H9 (cell line): ENCODE measurements around the gene RNASE8. TPM values are rescaled to one million over a fixed set of nuclear protein-coding genes. Genes with fewer than 3 reads are reported as not detected.
A peak's percentile ranks its signal among the peaks of the same experiment; 100 is the strongest.

ENCODE experiments used
- DNase-seq: peaks from one replicate; pipeline ENCODE4 v3.0.0-alpha.2; 2017
- H2AFZ ChIP-seq: one replicate; pipeline ENCODE4 v1.6.1; 2013; ENCODE audit warnings: mild to moderate bottlenecking, low read length, control low read depth, moderate library complexity
- H2AK5ac ChIP-seq: 2 replicates; pipeline ENCODE4 v1.6.1; 2013; ENCODE audit warnings: low read length, control low read depth, mixed read lengths; ENCODE audit not compliant: insufficient read length
- H2BK120ac ChIP-seq: one replicate; pipeline ENCODE4 v1.6.1; 2013; ENCODE audit warnings: low read depth, mild to moderate bottlenecking, low read length, control low read depth, inconsistent platforms; ENCODE audit not compliant: poor library complexity, severe bottlenecking
- H2BK12ac ChIP-seq: 2 replicates; pipeline ENCODE4 v1.6.1; 2013; ENCODE audit warnings: low read length, control low read depth, mixed read lengths, low read depth; ENCODE audit not compliant: insufficient read length
- H2BK15ac ChIP-seq: 2 replicates; pipeline ENCODE4 v1.6.1; 2013; ENCODE audit warnings: low read depth, low read length, control low read depth
- H2BK20ac ChIP-seq: one replicate; pipeline ENCODE4 v1.6.1; 2013; ENCODE audit warnings: low read depth, mild to moderate bottlenecking, low read length, control low read depth, inconsistent platforms; ENCODE audit not compliant: poor library complexity, severe bottlenecking
- H2BK5ac ChIP-seq: 2 replicates; pipeline ENCODE4 v1.6.1; 2013; ENCODE audit warnings: low read length, control low read depth, mixed read lengths; ENCODE audit not compliant: insufficient read length
- H3K14ac ChIP-seq: 2 replicates; pipeline ENCODE4 v1.6.1; 2013; ENCODE audit warnings: low read length, control low read depth; ENCODE audit not compliant: insufficient read depth
- H3K18ac ChIP-seq: 2 replicates; pipeline ENCODE4 v1.6.1; 2013; ENCODE audit warnings: low read depth, mild to moderate bottlenecking, mixed read lengths, low read length, control low read depth; ENCODE audit not compliant: insufficient read length
- H3K23ac ChIP-seq: 2 replicates; pipeline ENCODE4 v1.6.1; 2013; ENCODE audit warnings: low read length, control low read depth, mixed read lengths, low read depth; ENCODE audit not compliant: insufficient read length
- H3K23me2 ChIP-seq: 2 replicates; pipeline ENCODE4 v1.6.1; 2013; ENCODE audit warnings: low read depth, mild to moderate bottlenecking, mixed read lengths, low read length, control low read depth; ENCODE audit not compliant: insufficient read length, poor library complexity, severe bottlenecking
- H3K27ac ChIP-seq: 2 replicates; pipeline ENCODE4 v1.5.1; 2013; ENCODE audit warnings: low read length, control low read depth, mixed read lengths, low read depth; ENCODE audit not compliant: insufficient read length
- H3K27me3 ChIP-seq: 2 replicates; pipeline ENCODE4 v1.6.1; 2013; ENCODE audit warnings: low read length, control low read depth, inconsistent platforms; ENCODE audit not compliant: insufficient read depth
- H3K4ac ChIP-seq: 2 replicates; pipeline ENCODE4 v1.6.1; 2013; ENCODE audit warnings: low read depth, mild to moderate bottlenecking, control low read depth, inconsistent platforms, low read length, moderate library complexity
- H3K4me1 ChIP-seq: 2 replicates; pipeline ENCODE4 v1.6.1; 2013; ENCODE audit warnings: low read length, control low read depth, inconsistent platforms; ENCODE audit not compliant: insufficient read depth
- H3K4me2 ChIP-seq: 2 replicates; pipeline ENCODE4 v1.6.1; 2013; ENCODE audit warnings: low read length, control low read depth, mixed read lengths; ENCODE audit not compliant: insufficient read length, insufficient read depth
- H3K56ac ChIP-seq: 2 replicates; pipeline ENCODE4 v1.6.1; 2013; ENCODE audit warnings: low read depth, mild to moderate bottlenecking, mixed read lengths, low read length, control low read depth; ENCODE audit not compliant: insufficient read length
- H3K79me1 ChIP-seq: 2 replicates; pipeline ENCODE4 v1.6.1; 2013; ENCODE audit warnings: low read depth, mild to moderate bottlenecking, moderate library complexity, low read length, control low read depth, inconsistent platforms; ENCODE audit not compliant: insufficient read depth, poor library complexity, severe bottlenecking
- H3K79me2 ChIP-seq: 2 replicates; pipeline ENCODE4 v1.6.1; 2013; ENCODE audit warnings: low read length, control low read depth, inconsistent platforms; ENCODE audit not compliant: insufficient read depth
- H3K9ac ChIP-seq: 2 replicates; pipeline ENCODE4 v1.6.1; 2013; ENCODE audit warnings: low read length, control low read depth, mixed read lengths; ENCODE audit not compliant: insufficient read length; ENCODE audit errors: extremely low read depth
- H3K9me3 ChIP-seq: one replicate; pipeline ENCODE4 v1.6.1; 2013; ENCODE audit warnings: low read depth, low read length, inconsistent platforms; ENCODE audit not compliant: control insufficient read depth
- H3T11ph ChIP-seq: one replicate; pipeline ENCODE4 v1.6.1; 2013; ENCODE audit warnings: mild to moderate bottlenecking, low read length, control low read depth, inconsistent platforms
- H4K20me1 ChIP-seq: one replicate; pipeline ENCODE4 v1.6.1; 2013; ENCODE audit not compliant: control insufficient read depth, insufficient read length, insufficient read depth
- H4K5ac ChIP-seq: 2 replicates; pipeline ENCODE4 v1.6.1; 2013; ENCODE audit warnings: low read depth, mild to moderate bottlenecking, mixed read lengths, low read length, control low read depth; ENCODE audit not compliant: insufficient read length
- H4K8ac ChIP-seq: replicated peaks from 2 replicates; pipeline ENCODE4 v1.6.1; 2013; ENCODE audit warnings: low read length, control low read depth, mixed read lengths, low read depth; ENCODE audit not compliant: insufficient read length
- H4K91ac ChIP-seq: 2 replicates; pipeline ENCODE4 v1.6.1; 2013; ENCODE audit warnings: low read depth, mild to moderate bottlenecking, moderate library complexity, mixed read lengths, low read length, control low read depth; ENCODE audit not compliant: insufficient read length
- H3K27ac Mint-ChIP-seq, 3 experiments: 2 replicates in 2 of 3; 3 replicates in 1 of 3; pipeline ENCODE4 v1.8.0; 2020 to 2021; ENCODE audit warnings: mixed read lengths in 3 of 3, mild to moderate bottlenecking in 1 of 3, moderate library complexity in 1 of 3
- H3K27me3 Mint-ChIP-seq: 2 replicates; pipeline ENCODE4 v1.8.0; 2021; ENCODE audit warnings: low read depth, mild to moderate bottlenecking, moderate library complexity, mixed read lengths
- H3K36me3 Mint-ChIP-seq, 3 experiments: 2 replicates in 2 of 3; 3 replicates in 1 of 3; pipeline ENCODE4 v1.8.0; 2020 to 2021; ENCODE audit warnings: low read depth in 3 of 3, mixed read lengths in 3 of 3; ENCODE audit not compliant: insufficient read depth in 1 of 3
- H3K4me1 Mint-ChIP-seq, 2 experiments: 2 replicates each; pipeline ENCODE4 v1.8.0; 2020; ENCODE audit warnings: mixed read lengths in 2 of 2
- H3K4me3 Mint-ChIP-seq, 2 experiments: 2 replicates in 1 of 2; 3 replicates in 1 of 2; pipeline ENCODE4 v1.8.0; 2020 to 2021; ENCODE audit warnings: mild to moderate bottlenecking in 2 of 2, mixed read lengths in 2 of 2, moderate library complexity in 1 of 2
- H3K9me3 Mint-ChIP-seq, 2 experiments: 2 replicates in 1 of 2; 3 replicates in 1 of 2; pipeline ENCODE4 v1.8.0; 2020; ENCODE audit warnings: mild to moderate bottlenecking in 2 of 2, mixed read lengths in 2 of 2, moderate library complexity in 1 of 2
- WGBS: extraction: QIAGEN DNeasy Blood & Tissue Kit; methylation state at CpG from one replicate; pipeline ENCODE4 v1.1.7; 2013; ENCODE audit warnings: missing lambda C conversion rate, low lambda C conversion rate, mixed read lengths; ENCODE audit not compliant: insufficient read length; ENCODE audit errors: extremely low coverage; 5-methylcytosine and 5-hydroxymethylcytosine counted together
- total RNA-seq: library from RNA; stranded (reverse); gene quantifications from 2 replicates; pipeline ENCODE4 v1.2.1, GENCODE V29; 2021
- TF ChIP-seq, protein P1 (sequence below): fragments of 200-600 bp; sonication (generic); conservative IDR thresholded peaks from 3 replicates; pipeline ENCODE4 v1.8.0; 2021; ENCODE audit warnings: antibody characterized with exemption, mild to moderate bottlenecking

Gene RNASE8
- total RNA-seq, 1 experiment from 2014 or later, result not detected

DNA sequence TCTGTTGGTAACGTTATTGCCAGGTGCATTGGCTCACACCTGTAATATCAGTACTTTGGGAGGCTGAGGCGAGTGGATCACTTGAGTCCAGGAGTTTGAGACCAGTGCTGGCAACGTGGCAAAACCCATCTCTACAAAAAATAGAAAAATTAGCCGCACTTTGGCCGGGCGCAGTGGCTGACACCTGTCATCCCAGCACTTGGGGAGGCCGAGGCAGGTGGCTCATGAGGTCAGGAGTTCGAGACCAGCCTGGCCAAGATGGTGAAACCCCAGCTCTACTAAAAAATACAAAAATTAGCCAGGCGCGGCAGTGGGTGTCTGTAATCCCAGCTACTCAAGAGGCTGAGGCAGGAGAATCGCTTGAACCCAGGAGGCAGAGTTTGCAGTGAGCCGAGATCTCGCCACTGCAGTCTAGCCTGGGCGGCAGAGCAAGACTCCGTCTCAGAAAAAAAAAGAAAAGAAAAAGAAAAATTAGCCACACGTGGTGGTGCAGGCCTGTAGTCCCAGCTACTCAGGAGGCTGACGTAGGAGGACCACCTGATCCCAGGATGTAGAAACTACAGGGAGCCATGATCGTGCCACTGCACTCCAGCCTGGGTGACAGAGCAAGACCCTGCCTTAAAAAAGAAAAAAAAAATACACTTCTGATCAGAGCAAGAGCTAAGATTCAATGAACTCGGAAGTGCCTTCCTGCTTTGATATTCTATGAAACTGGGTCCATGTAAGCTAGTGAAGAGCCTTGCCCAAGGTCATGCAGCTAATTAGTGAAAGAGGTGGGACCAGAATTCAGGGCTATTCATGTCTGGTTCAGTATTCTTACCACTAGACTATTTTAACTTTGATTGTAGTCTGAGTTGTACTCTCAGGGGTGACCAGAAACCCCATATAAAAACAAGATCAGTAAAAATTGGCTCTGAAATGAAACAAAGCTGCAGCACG, 4.2 kb upstream of the RNASE8 start:
- Histone ChIP-seq H4K91ac (no peak overlapping the region), H3K9me3 (no peaks in the 10 kb centered on the region), H3K56ac (no peak overlapping the region), H3K4me2 (no peak overlapping the region), H3K14ac (no peak overlapping the region), H3K79me1 (no peaks in the 10 kb centered on the region), H3T11ph (no peak overlapping the region), H2AK5ac (no peak overlapping the region), H3K79me2 (no peaks in the 10 kb centered on the region), H2BK15ac (no peak overlapping the region), H3K9ac (no peak overlapping the region), H2AFZ (no peak overlapping the region), H3K4me1 (no peaks in the 10 kb centered on the region; the same call in 1 of the 2 replicates), H2BK5ac (no peak overlapping the region), H3K18ac (no peak overlapping the region), H3K23ac (no peak overlapping the region), H4K8ac (no peak overlapping the region), H3K4ac (no peak overlapping the region), H2BK120ac (no peak overlapping the region), H3K27me3 (no peaks in the 10 kb centered on the region), H2BK20ac (no peak overlapping the region), H3K27ac (no peak overlapping the region), H2BK12ac (no peak overlapping the region), H4K20me1 (no peaks in the 10 kb centered on the region), H4K5ac (no peak overlapping the region), H3K23me2 (no peaks in the 10 kb centered on the region)
- Mint-ChIP-seq H3K4me3 (no peak overlapping the region), H3K9me3 (no peaks in the 10 kb centered on the region), H3K4me1 (peaks cover 11 to 14% of the 10 kb centered on the region in 2 experiments), H3K27ac (peak overlapping the region in 1 of 3 experiments; percentile 80; a peak in 2 of 7 replicates), H3K36me3 (no peaks in the 10 kb centered on the region), H3K27me3 (peaks cover 4% of the 10 kb centered on the region; the same call in 1 of the 2 replicates)
- DNase-seq, result no peak
- no CpG with 5 or more reads among the region's 20 CpGs for WGBS
- TF ChIP-seq, protein P1, sequence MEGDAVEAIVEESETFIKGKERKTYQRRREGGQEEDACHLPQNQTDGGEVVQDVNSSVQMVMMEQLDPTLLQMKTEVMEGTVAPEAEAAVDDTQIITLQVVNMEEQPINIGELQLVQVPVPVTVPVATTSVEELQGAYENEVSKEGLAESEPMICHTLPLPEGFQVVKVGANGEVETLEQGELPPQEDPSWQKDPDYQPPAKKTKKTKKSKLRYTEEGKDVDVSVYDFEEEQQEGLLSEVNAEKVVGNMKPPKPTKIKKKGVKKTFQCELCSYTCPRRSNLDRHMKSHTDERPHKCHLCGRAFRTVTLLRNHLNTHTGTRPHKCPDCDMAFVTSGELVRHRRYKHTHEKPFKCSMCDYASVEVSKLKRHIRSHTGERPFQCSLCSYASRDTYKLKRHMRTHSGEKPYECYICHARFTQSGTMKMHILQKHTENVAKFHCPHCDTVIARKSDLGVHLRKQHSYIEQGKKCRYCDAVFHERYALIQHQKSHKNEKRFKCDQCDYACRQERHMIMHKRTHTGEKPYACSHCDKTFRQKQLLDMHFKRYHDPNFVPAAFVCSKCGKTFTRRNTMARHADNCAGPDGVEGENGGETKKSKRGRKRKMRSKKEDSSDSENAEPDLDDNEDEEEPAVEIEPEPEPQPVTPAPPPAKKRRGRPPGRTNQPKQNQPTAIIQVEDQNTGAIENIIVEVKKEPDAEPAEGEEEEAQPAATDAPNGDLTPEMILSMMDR, result no peak
